Measurements from ENCODE around the gene TBCCD1. TPM values are rescaled to one million over a fixed set of nuclear protein-coding genes. Genes with fewer than 3 reads are reported as not detected.

The TBCCD1 gene
- total RNA-seq, 4 donors from 2014 or later = 8.8 to 14.2 (median 12.0) TPM

DNA sequence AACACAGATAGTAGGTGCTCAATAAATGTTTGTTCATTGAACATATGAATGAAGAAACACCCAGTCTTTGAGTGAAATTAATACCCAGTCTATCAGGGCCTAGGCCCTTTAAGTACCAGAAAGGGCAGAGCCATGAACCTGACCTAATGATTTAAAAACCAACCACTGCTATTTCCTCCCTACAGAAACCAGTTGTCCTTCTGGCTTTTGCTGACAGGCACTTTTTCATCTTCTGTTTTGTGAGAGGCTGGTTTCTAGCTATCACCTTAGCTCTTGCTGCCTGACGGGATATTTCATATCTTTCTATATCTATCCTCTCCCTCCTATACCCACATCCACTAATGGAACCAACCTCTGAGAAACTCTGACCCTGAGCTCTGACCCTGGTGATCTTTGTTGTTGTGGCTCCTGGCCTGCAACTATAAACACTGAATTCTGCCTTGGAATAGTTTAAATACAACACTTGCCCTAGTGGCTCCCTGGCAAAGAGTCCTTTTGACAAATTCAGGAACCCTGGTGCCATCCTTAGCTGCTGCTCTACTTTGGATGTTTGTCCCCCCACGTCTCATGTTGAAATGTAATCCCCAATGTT lies 41.6 kb upstream of the TBCCD1 start:
- TF ChIP-seq POLR2AphosphoS5 (IDR thresholded peaks at IDR 0.05) = no peak
- TF ChIP-seq POLR2A (IDR thresholded peaks at IDR 0.05) = no peak
- TF ChIP-seq CTCF (IDR thresholded peaks at IDR 0.05) = no peak
- no peak for TF ChIP-seq EP300 (IDR thresholded peaks at IDR 0.05)
- no peak for ATAC-seq
- Histone ChIP-seq H3K36me3 (no peaks in the 10 kb centered on the region), H3K4me1 (no peaks in the 10 kb centered on the region), H3K9me3 (no peaks in the 10 kb centered on the region), H3K4me3 (no peak overlapping the region), H3K27ac (no peak overlapping the region), H3K27me3 (peaks cover 12% of the 10 kb centered on the region)
- 83 to 90% methylated on average over 1 to 2 of the region's 2 CpGs for WGBS, 2 donors (ENCODE audit: low coverage in 1 of 2)

- ATAC-seq = no peak
- Histone ChIP-seq H3K4me3 (no peak overlapping the region), H3K27me3 (no peaks in the 10 kb centered on the region), H3K27ac (no peak overlapping the region), H3K36me3 (no peaks in the 10 kb centered on the region), H3K9me3 (no peaks in the 10 kb centered on the region), H3K4me1 (no peaks in the 10 kb centered on the region)
- TF ChIP-seq POLR2A (IDR thresholded peaks at IDR 0.05) (no peak), EP300 (IDR thresholded peaks at IDR 0.05) (no peak), POLR2AphosphoS5 (IDR thresholded peaks at IDR 0.05) (no peak), CTCF (IDR thresholded peaks at IDR 0.05) (no peak)
- WGBS, 2 donors (ENCODE audit: low coverage in 1 of 2) = 76 to 80% methylated on average over 3 to 4 of the region's 5 CpGs
Measured at GRCh38 chr3:186605561-186606545, 38.7 kb upstream of the TBCCD1 start.

GRCh38 chr3:186605078-186605477 lies 37.9 kb upstream of the TBCCD1 start:
- Histone ChIP-seq H3K9me3 (no peaks in the 10 kb centered on the region), H3K27me3 (no peaks in the 10 kb centered on the region), H3K36me3 (no peaks in the 10 kb centered on the region), H3K27ac (no peak overlapping the region), H3K4me1 (no peaks in the 10 kb centered on the region), H3K4me3 (no peak overlapping the region)
- ATAC-seq = no peak
- TF ChIP-seq POLR2A (IDR thresholded peaks at IDR 0.05) = no peak
- TF ChIP-seq CTCF (IDR thresholded peaks at IDR 0.05) = no peak
- no peak for TF ChIP-seq EP300 (IDR thresholded peaks at IDR 0.05)
- no peak for TF ChIP-seq POLR2AphosphoS5 (IDR thresholded peaks at IDR 0.05)

GRCh38 chr3:186603159-186603558 lies 36.0 kb upstream of the TBCCD1 start:
- no peaks in the 10 kb centered on the region for H3K9me3 ChIP-seq
- no peaks in the 10 kb centered on the region for H3K4me1 ChIP-seq
- H3K27me3 ChIP-seq = no peaks in the 10 kb centered on the region
- no peak overlapping the region for H3K27ac ChIP-seq
- 67% methylated on average over 6 of the region's 7 CpGs; no CpG with 5 or more reads in 1 of the 2 donors for WGBS, 2 donors (ENCODE audit: low coverage in 1 of 2)
- ATAC-seq = no peak
- no peak overlapping the region for H3K4me3 ChIP-seq
- TF ChIP-seq POLR2AphosphoS5 (IDR thresholded peaks at IDR 0.05) = no peak
- no peak for TF ChIP-seq POLR2A (IDR thresholded peaks at IDR 0.05)
- no peak for TF ChIP-seq CTCF (IDR thresholded peaks at IDR 0.05)
- no peak for TF ChIP-seq EP300 (IDR thresholded peaks at IDR 0.05)
- no peaks in the 10 kb centered on the region for H3K36me3 ChIP-seq
